HL-60 (cell line): ENCODE results near the gene POP4.

Experiments
- DNase-seq, 2 experiments: peaks; one replicate each; pipeline ENCODE4 v3.0.0-alpha.2; 2010 to 2020; ENCODE audit warnings: low read depth in 1 of 2, low spot score in 1 of 2
- H3K27ac ChIP-seq: fragments of 250-450 bp; sonication (Bioruptor Pico); replicated peaks from 2 replicates; pipeline ENCODE4 v1.5.1; 2020; ENCODE audit warnings: mild to moderate bottlenecking, moderate library complexity
- H3K27me3 ChIP-seq: fragments of 250-450 bp; sonication (Bioruptor Pico); 2 replicates; pipeline ENCODE4 v1.5.1; 2021; ENCODE audit warnings: mild to moderate bottlenecking, moderate library complexity; ENCODE audit not compliant: insufficient read depth, poor library complexity, severe bottlenecking
- H3K4me3 ChIP-seq: replicated peaks from 2 replicates; pipeline ENCODE4 v1.5.1; 2011; ENCODE audit warnings: mild to moderate bottlenecking, control low read depth, low read length; ENCODE audit not compliant: insufficient read depth
- CTCF ChIP-seq: IDR thresholded peaks from one replicate; pipeline ENCODE4 v1.5.1; 2011; ENCODE audit warnings: low read length, control low read depth, inconsistent platforms; ENCODE audit not compliant: insufficient read depth
- GABPA ChIP-seq: IDR thresholded peaks from 2 replicates; pipeline ENCODE4 v1.6.1; 2012; ENCODE audit warnings: low read depth
- POLR2AphosphoS5 ChIP-seq: IDR thresholded peaks from 2 replicates; pipeline ENCODE4 v1.6.1; 2012; ENCODE audit warnings: low read depth
- REST ChIP-seq: IDR thresholded peaks from 2 replicates; pipeline ENCODE4 v1.6.1; 2012; ENCODE audit warnings: low read depth; ENCODE audit not compliant: insufficient replicate concordance
- SPI1 ChIP-seq: IDR thresholded peaks from 2 replicates; pipeline ENCODE4 v1.6.1; 2012; ENCODE audit warnings: low read depth, mild to moderate bottlenecking, borderline replicate concordance

Gene POP4

GRCh38 chr19:29629836-29630534 lies 23.9 kb downstream of the POP4 start:
- TF ChIP-seq CTCF, result no peak
- no peak for TF ChIP-seq REST
- TF ChIP-seq POLR2AphosphoS5, result no peak
- no peak for TF ChIP-seq SPI1
- no peak for TF ChIP-seq GABPA
- DNase-seq, result no peak

GRCh38 chr19:29630655-29631054 lies 24.6 kb downstream of the POP4 start:
- Histone ChIP-seq H3K27me3 (no peaks in the 10 kb centered on the region), H3K4me3 (no peak overlapping the region), H3K27ac (no peak overlapping the region)
- no peak for DNase-seq
- no peak for TF ChIP-seq CTCF
- no peak for TF ChIP-seq REST
- TF ChIP-seq GABPA, result no peak
- TF ChIP-seq SPI1, result no peak
- no peak for TF ChIP-seq POLR2AphosphoS5

More at GRCh38 chr19:29629836-29630534, 23.9 kb downstream of the POP4 start:
- no peak overlapping the region for H3K4me3 ChIP-seq
- no peak overlapping the region for H3K27ac ChIP-seq
- H3K27me3 ChIP-seq, result no peaks in the 10 kb centered on the region

GRCh38 chr19:29631450-29631849 lies 25.4 kb downstream of the POP4 start:
- DNase-seq, result no peak
- TF ChIP-seq SPI1 (no peak), CTCF (no peak), GABPA (no peak), POLR2AphosphoS5 (no peak), REST (no peak)
- H3K27ac ChIP-seq, result no peak overlapping the region
- no peak overlapping the region for H3K4me3 ChIP-seq
- no peaks in the 10 kb centered on the region for H3K27me3 ChIP-seq
